ENCODE results near the gene OPTC. TPM values are rescaled to one million over a fixed set of nuclear protein-coding genes. Genes with fewer than 3 reads are reported as not detected.
"Not testable (repeated sequence)": the region's sequence is repeated elsewhere in the genome, so short reads cannot be mapped to it uniquely, and the experiment has no call there.

The OPTC gene
- total RNA-seq, 2 experiments from 2014 or later = not detected

GRCh38 chr1:203464743-203465142 lies 29.2 kb upstream of the OPTC start:
- no peak for TF ChIP-seq CTCF (IDR thresholded peaks at IDR 0.05)
- POLR2A ChIA-PET = no interaction called here
- CTCF ChIA-PET = interaction anchor here (1.5 to 1.7 kb wide), 2 partner anchors 11 to 123 kb away, joined by 3 to 4 read pairs; partner anchors contain the start of gene PRELP
- intact Hi-C loops (cut with micrococcal nuclease) = no loop called here
- Mint-ChIP-seq H3K4me3 (no peak overlapping the region), H3K27me3 (peaks cover 23% of the 10 kb centered on the region), H3K36me3 (ENCODE audit: low read depth) (no peaks in the 10 kb centered on the region), H3K9me3 (no peaks in the 10 kb centered on the region), H3K4me1 (ENCODE audit: low read depth) (peaks cover 4% of the 10 kb centered on the region), H3K27ac (no peak overlapping the region)
- no peak for ATAC-seq
- no peak for DNase-seq

- no peaks in the 10 kb centered on the region for H3K9me3 Mint-ChIP-seq
- peaks cover 20% of the 10 kb centered on the region for H3K27me3 Mint-ChIP-seq
- H3K36me3 Mint-ChIP-seq (ENCODE audit: low read depth) = no peaks in the 10 kb centered on the region
- no peak for ATAC-seq
- POLR2A ChIA-PET = no interaction called here
- CTCF ChIA-PET = interaction anchor here (1.0 kb wide), 1 partner anchor 9 kb away, joined by 3 read pairs; no protein-coding TSS in a partner anchor
- intact Hi-C loops (cut with micrococcal nuclease) = no loop called here
- peaks cover 4% of the 10 kb centered on the region for H3K4me1 Mint-ChIP-seq (ENCODE audit: low read depth)
- no peak overlapping the region for H3K27ac Mint-ChIP-seq
- DNase-seq = no peak
- TF ChIP-seq CTCF (IDR thresholded peaks at IDR 0.05) = no peak
- H3K4me3 Mint-ChIP-seq = no peak overlapping the region
Measured at GRCh38 chr1:203465146-203465798, 28.7 kb upstream of the OPTC start.

GRCh38 chr1:203465948-203466347 lies 28.0 kb upstream of the OPTC start:
- POLR2A ChIA-PET = no interaction called here
- CTCF ChIA-PET = interaction anchor here (1.0 kb wide), 1 partner anchor 10 kb away, joined by 3 read pairs; no protein-coding TSS in a partner anchor
- DNase-seq = no peak
- H3K4me3 Mint-ChIP-seq = no peak overlapping the region
- ATAC-seq = no peak
- intact Hi-C loops (cut with micrococcal nuclease) = no loop called here
- no peak for TF ChIP-seq CTCF (IDR thresholded peaks at IDR 0.05)
- no peaks in the 10 kb centered on the region for H3K36me3 Mint-ChIP-seq (ENCODE audit: low read depth)
- H3K27me3 Mint-ChIP-seq = peaks cover 19% of the 10 kb centered on the region
- H3K27ac Mint-ChIP-seq = no peak overlapping the region
- no peaks in the 10 kb centered on the region for H3K9me3 Mint-ChIP-seq
- H3K4me1 Mint-ChIP-seq (ENCODE audit: low read depth) = peaks cover 4% of the 10 kb centered on the region

GRCh38 chr1:203466906-203467549 lies 26.9 kb upstream of the OPTC start:
- H3K36me3 Mint-ChIP-seq (ENCODE audit: low read depth); POLR2A ChIA-PET: not testable (repeated sequence)

GRCh38 chr1:203467550-203467921 lies 26.4 kb upstream of the OPTC start:
- TF ChIP-seq CTCF (IDR thresholded peaks at IDR 0.05) = no peak
- Mint-ChIP-seq H3K36me3 (ENCODE audit: low read depth) (no peaks in the 10 kb centered on the region), H3K27ac (no peak overlapping the region), H3K9me3 (no peaks in the 10 kb centered on the region), H3K4me1 (ENCODE audit: low read depth) (no peaks in the 10 kb centered on the region), H3K4me3 (no peak overlapping the region), H3K27me3 (peaks cover 12% of the 10 kb centered on the region)
- ATAC-seq = no peak
- intact Hi-C loops (cut with micrococcal nuclease) = no loop called here
- CTCF ChIA-PET = no interaction called here
- no peak for DNase-seq
- POLR2A ChIA-PET = no interaction called here

More at GRCh38 chr1:203466906-203467549, 26.9 kb upstream of the OPTC start:
- peaks cover 13% of the 10 kb centered on the region for H3K27me3 Mint-ChIP-seq
- ATAC-seq; H3K4me3 Mint-ChIP-seq; intact Hi-C loops (cut with micrococcal nuclease); H3K27ac Mint-ChIP-seq; H3K9me3 Mint-ChIP-seq; H3K4me1 Mint-ChIP-seq (ENCODE audit: low read depth); DNase-seq; CTCF ChIA-PET: not testable (repeated sequence)
